Measurements from ENCODE around the gene SCAPER. TPM values are rescaled to one million over a fixed set of nuclear protein-coding genes. Genes with fewer than 3 reads are reported as not detected.
A peak's percentile ranks its signal among the peaks of the same experiment; 100 is the strongest.

SCAPER gene
- total and polyA plus RNA-seq, 10 donors = 3.9 to 53.3 (median 34.0) TPM

GRCh38 chr15:76951220-76951619 is 46.1 kb upstream of the SCAPER start:
- H3K27ac ChIP-seq = no peak overlapping the region
- H3K27me3 ChIP-seq (replicated peaks in 1 of 7) = no peaks in the 10 kb centered on the region
- 73 to 96% (median 90%) methylated on average over 1 of the region's 1 CpG for WGBS, 5 donors
- peaks cover 0 to 48% (median 21%) of the 10 kb centered on the region in 6 donors for H3K36me3 ChIP-seq
- no peaks in the 10 kb centered on the region for H3K9me3 ChIP-seq
- no peak overlapping the region for H3K4me3 ChIP-seq
- peaks cover 0 to 13% (median 0%) of the 10 kb centered on the region in 6 donors for H3K4me1 ChIP-seq
- intact Hi-C loops (cut with DNase I; ENCODE audit: low total_unique reads) = no loop called here
- TF ChIP-seq POLR2AphosphoS5 (IDR thresholded peaks at IDR 0.05) (no peak), POLR2A (IDR thresholded peaks at IDR 0.05) (no peak)
- TF ChIP-seq, protein P1, sequence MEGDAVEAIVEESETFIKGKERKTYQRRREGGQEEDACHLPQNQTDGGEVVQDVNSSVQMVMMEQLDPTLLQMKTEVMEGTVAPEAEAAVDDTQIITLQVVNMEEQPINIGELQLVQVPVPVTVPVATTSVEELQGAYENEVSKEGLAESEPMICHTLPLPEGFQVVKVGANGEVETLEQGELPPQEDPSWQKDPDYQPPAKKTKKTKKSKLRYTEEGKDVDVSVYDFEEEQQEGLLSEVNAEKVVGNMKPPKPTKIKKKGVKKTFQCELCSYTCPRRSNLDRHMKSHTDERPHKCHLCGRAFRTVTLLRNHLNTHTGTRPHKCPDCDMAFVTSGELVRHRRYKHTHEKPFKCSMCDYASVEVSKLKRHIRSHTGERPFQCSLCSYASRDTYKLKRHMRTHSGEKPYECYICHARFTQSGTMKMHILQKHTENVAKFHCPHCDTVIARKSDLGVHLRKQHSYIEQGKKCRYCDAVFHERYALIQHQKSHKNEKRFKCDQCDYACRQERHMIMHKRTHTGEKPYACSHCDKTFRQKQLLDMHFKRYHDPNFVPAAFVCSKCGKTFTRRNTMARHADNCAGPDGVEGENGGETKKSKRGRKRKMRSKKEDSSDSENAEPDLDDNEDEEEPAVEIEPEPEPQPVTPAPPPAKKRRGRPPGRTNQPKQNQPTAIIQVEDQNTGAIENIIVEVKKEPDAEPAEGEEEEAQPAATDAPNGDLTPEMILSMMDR (IDR thresholded peaks at IDR 0.05 in 8 of 11, conservative IDR thresholded peaks at IDR 0.05 in 3 of 11) = no peak
- DNase-seq = no peak

GRCh38 chr15:76947454-76947853 is 42.3 kb upstream of the SCAPER start:
- Histone ChIP-seq H3K27ac (peak overlapping the region in 1 of 8 donors; percentile 6), H3K27me3 (replicated peaks in 1 of 7) (no peaks in the 10 kb centered on the region), H3K4me1 (peaks cover 0 to 13% (median 0%) of the 10 kb centered on the region in 6 donors), H3K4me3 (no peak overlapping the region), H3K9me3 (no peaks in the 10 kb centered on the region), H3K36me3 (peaks cover 0 to 76% (median 35%) of the 10 kb centered on the region in 6 donors)
- 51 to 70% (median 66%) methylated on average over 3 of the region's 3 CpGs for WGBS, 5 donors
- intact Hi-C loops (cut with DNase I; ENCODE audit: low total_unique reads) = no loop called here
- no peak for TF ChIP-seq POLR2A (IDR thresholded peaks at IDR 0.05)
- no peak for TF ChIP-seq POLR2AphosphoS5 (IDR thresholded peaks at IDR 0.05)
- TF ChIP-seq, protein P1 (IDR thresholded peaks at IDR 0.05 in 8 of 11, conservative IDR thresholded peaks at IDR 0.05 in 3 of 11) = no peak
- DNase-seq = no peak

GRCh38 chr15:76945494-76946093 is 40.5 kb upstream of the SCAPER start:
- intact Hi-C loops (cut with DNase I; ENCODE audit: low total_unique reads) = no loop called here
- H3K36me3 ChIP-seq = peaks cover 0 to 68% (median 32%) of the 10 kb centered on the region in 6 donors
- H3K9me3 ChIP-seq = no peaks in the 10 kb centered on the region
- no peak for TF ChIP-seq POLR2AphosphoS5 (IDR thresholded peaks at IDR 0.05)
- TF ChIP-seq, protein P1 (IDR thresholded peaks at IDR 0.05 in 8 of 11, conservative IDR thresholded peaks at IDR 0.05 in 3 of 11) = no peak
- no peak for TF ChIP-seq POLR2A (IDR thresholded peaks at IDR 0.05)
- 89 to 95% (median 94%) methylated on average over 2 of the region's 2 CpGs for WGBS, 5 donors
- DNase-seq = no peak
- H3K27me3 ChIP-seq (replicated peaks in 1 of 7) = no peaks in the 10 kb centered on the region
- no peak overlapping the region for H3K27ac ChIP-seq
- H3K4me1 ChIP-seq = peaks cover 0 to 19% (median 0%) of the 10 kb centered on the region in 6 donors
- H3K4me3 ChIP-seq = no peak overlapping the region

DNA sequence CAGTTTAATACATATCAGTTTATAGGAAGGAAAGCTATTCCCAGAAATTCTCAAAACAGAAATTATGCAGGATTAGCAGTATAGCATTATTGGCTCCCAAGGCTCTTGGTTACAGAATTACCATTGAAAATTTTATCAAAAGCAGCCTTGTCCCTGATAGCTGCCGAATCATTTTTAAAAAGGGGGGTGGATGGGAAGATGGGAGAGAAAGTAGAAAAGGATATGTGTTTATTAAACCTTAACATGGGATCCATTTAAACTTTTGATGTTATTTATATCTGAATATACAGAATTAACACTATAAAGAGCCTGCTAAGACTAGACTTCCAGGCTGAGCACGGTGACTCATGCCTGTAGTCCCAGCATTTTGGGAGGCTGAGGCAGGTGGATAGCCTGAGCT is 37.2 kb upstream of the SCAPER start:
- intact Hi-C loops (cut with DNase I; ENCODE audit: low total_unique reads) = no loop called here
- no peaks in the 10 kb centered on the region for H3K9me3 ChIP-seq
- H3K27me3 ChIP-seq (replicated peaks in 1 of 7) = no peaks in the 10 kb centered on the region
- H3K27ac ChIP-seq = no peak overlapping the region
- WGBS, 5 donors = 95 to 98% (median 96%) methylated on average over 2 of the region's 2 CpGs
- no peak for DNase-seq
- H3K4me1 ChIP-seq = peaks cover 0 to 12% (median 0%) of the 10 kb centered on the region in 6 donors
- peaks cover 0 to 51% (median 20%) of the 10 kb centered on the region in 6 donors for H3K36me3 ChIP-seq
- H3K4me3 ChIP-seq = no peak overlapping the region
- no peak for TF ChIP-seq POLR2A (IDR thresholded peaks at IDR 0.05)
- TF ChIP-seq POLR2AphosphoS5 (IDR thresholded peaks at IDR 0.05) = no peak
- TF ChIP-seq, protein P1 (IDR thresholded peaks at IDR 0.05 in 8 of 11, conservative IDR thresholded peaks at IDR 0.05 in 3 of 11) = no peak
